AG09319 (cell line): ENCODE measurements around the gene IFIT1B.
A peak's percentile ranks its signal among the peaks of the same experiment; 100 is the strongest.

ENCODE experiments used
- DNase-seq: peaks from one replicate; pipeline ENCODE4 v3.0.0-alpha.2; 2010; ENCODE audit warnings: low read depth; ENCODE audit errors: extremely low read depth
- TF ChIP-seq, protein P1 (sequence below): IDR thresholded peaks from 2 replicates; pipeline ENCODE4 v1.5.1; 2011; ENCODE audit warnings: low read depth, mild to moderate bottlenecking, inconsistent platforms, low read length, moderate library complexity

The IFIT1B gene

GRCh38 chr10:89425000-89425399 lies 47.1 kb downstream of the IFIT1B start:
- TF ChIP-seq, protein P1, sequence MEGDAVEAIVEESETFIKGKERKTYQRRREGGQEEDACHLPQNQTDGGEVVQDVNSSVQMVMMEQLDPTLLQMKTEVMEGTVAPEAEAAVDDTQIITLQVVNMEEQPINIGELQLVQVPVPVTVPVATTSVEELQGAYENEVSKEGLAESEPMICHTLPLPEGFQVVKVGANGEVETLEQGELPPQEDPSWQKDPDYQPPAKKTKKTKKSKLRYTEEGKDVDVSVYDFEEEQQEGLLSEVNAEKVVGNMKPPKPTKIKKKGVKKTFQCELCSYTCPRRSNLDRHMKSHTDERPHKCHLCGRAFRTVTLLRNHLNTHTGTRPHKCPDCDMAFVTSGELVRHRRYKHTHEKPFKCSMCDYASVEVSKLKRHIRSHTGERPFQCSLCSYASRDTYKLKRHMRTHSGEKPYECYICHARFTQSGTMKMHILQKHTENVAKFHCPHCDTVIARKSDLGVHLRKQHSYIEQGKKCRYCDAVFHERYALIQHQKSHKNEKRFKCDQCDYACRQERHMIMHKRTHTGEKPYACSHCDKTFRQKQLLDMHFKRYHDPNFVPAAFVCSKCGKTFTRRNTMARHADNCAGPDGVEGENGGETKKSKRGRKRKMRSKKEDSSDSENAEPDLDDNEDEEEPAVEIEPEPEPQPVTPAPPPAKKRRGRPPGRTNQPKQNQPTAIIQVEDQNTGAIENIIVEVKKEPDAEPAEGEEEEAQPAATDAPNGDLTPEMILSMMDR, result no peak
- no peak for DNase-seq

DNA sequence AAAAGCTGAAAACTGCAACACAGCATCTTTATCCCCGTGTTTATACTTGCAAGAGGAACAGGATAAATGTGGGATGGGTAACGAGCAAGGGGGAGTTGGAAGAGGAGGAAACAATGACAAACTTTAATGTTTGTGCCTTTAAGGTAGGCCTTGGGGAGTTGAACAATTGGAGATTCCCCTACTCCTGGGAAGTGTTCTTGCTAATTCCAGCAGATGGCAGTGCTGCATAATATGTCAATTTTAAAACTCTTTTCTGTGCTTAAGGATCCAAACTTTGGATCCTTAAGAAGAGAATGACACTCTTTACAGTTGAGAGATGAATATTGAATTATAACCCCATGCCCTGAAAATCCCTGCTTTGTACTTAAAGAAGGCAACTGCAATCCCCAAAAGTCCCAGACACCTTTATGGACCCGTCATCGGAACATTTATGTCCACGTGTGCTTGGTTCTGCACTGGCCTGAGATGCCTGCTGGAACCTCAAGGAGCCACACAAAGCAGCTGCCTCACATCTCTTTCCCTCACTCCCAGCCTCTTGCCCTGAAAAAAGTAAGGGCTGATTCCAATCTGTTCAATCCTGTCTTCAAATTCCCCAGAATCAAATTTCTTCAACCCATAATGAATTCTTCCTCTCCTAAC lies 48.5 kb downstream of the IFIT1B start:
- TF ChIP-seq, protein P1, result peak; percentile 77
- DNase-seq, result no peak

DNA sequence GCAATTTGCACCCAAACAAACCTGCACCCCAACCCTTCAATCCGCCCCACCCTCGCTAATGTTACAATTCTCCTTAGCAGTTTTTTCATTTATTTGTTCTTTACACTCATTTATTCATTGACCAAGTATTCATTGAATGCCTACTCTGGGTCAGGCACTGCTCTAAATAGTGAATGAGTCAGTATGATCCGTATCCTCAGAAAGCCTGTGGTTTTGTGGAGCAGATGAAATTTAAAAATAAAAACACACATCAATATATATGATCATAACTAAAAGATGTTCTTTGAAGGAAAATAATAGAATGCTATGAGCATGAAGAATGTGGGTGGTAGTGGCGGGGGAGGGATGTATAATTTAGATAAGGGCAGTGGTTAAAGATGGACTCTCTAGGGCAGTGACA lies 49.8 kb downstream of the IFIT1B start:
- no peak for DNase-seq
- TF ChIP-seq, protein P1, result no peak

DNA sequence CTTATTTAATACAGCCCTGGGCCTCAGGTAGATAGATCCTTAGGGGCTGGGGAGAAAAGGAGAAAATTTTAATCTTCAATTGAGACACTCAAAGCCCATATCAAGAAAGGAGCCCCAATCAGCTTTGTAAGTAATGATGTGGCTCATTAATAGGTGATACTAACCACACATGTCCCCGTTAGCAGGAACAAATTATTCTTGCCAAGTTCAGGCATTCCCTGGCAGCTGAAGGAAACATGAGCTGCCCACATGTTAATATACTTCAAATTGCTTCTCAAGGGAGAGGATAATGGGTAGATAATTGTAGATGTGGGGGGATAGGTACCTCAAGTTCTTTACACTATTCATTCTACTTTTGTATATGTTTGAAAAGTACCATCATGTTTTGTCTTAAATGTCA lies 51.0 kb downstream of the IFIT1B start:
- DNase-seq, result no peak
- TF ChIP-seq, protein P1, result no peak

DNA sequence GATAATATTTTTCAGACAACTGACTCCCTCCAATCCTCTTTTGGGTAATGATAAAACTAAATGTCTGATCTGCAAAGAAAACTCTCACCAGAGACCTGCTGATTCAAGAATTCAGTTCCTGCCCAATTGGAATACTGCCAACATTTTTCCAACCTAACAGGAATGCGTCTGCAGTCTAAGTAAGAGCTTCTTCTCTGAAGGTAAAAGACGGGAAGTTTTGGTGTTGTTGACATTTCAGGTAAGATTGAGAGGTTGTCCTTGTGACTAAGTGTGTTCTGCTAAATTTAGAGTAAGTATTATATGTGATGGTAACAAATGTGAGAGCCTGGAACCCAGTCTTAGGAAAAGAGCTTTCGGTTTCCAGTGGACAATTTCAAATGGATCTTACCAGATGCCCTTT lies 54.1 kb downstream of the IFIT1B start:
- TF ChIP-seq, protein P1, result no peak
- no peak for DNase-seq
